SK-N-MC (cell line): Measurements from ENCODE around the gene GPC3.

ENCODE experiments used
- EZH2 ChIP-seq: fragments of 200-600 bp; sonication (generic); IDR thresholded peaks from one replicate; pipeline ENCODE4 v1.6.1; 2017; ENCODE audit warnings: antibody characterized with exemption
- POLR2AphosphoS5 ChIP-seq: IDR thresholded peaks from 2 replicates; pipeline ENCODE4 v1.6.1; 2012; ENCODE audit warnings: mild to moderate bottlenecking, low read depth, low read length, borderline replicate concordance

- TF ChIP-seq POLR2AphosphoS5 (no peak), EZH2 (no peak)
Observed at GRCh38 chrX:133609166-133609565, 376.2 kb downstream of the GPC3 start.
